Activated CD4-positive, CD25-positive, alpha-beta regulatory T cell (primary cell): ENCODE measurements around the gene KRTAP10-2.

ENCODE experiments used
- DNase-seq, 4 experiments: peaks; one replicate each; lab custom pipeline; 2025; lab: John Stamatoyannopoulos, UW

KRTAP10-2 gene

DNA sequence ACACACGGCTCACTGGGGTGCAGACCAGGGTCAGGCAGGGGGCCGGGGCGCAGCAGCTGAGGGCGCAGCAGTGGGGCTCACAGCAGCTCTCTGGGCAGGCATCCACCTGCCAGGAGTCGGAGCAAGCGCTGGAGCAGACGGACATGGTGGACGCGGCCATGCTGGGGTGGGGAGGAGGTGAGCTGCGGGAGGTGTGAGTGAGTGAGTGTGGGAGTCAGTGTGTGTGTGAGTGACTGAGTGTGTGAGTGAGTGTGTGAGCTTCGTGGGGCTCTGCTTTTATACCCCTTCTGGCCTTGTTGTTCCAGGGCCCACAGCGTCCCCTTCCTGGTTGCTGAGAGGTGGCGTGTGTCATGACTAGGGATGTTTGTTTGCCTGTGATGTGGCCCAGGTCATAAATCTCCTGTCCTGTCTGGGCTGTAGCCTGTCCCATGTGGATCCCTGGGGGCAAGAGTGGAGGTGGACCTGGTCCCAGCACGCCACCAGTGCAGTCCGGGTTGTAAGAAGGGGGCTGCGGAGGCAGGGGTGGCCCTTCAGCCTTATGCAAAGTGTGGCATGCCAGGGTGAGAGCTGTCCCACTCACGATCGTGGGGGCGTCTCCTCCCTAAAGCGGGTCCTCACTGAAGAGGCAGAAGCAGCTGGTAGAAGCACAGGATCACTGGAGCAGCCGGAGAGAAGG is 11.2 kb downstream of the KRTAP10-2 start, which contains the start of gene KRTAP10-1:
Gene KRTAP10-1 (minus strand): TSS at position 205 of the 676 bp plus-strand sequence. CDS start 45 bp downstream, at position 160.
- no peak for DNase-seq

DNA sequence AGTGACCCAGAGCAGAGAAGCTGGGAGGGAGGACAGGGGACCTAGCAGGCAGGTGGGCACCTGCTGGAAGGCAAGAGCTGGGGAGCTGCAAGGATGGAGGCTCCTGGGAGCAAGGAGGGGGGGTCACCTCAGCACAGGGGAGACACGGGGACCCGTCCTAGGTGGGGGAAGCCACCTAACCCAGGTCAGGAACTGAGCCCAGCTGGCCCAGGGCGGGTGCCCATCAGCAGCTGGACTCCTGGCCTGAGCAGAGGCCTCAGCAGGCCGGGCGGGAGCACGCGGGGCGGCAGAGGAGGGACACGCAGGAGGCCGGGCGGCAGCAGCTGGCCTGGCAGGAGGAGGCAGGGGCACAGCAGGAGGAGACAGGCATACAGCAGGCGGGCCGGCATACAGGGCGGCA is 12.3 kb downstream of the KRTAP10-2 start:
- DNase-seq, result no peak

DNA sequence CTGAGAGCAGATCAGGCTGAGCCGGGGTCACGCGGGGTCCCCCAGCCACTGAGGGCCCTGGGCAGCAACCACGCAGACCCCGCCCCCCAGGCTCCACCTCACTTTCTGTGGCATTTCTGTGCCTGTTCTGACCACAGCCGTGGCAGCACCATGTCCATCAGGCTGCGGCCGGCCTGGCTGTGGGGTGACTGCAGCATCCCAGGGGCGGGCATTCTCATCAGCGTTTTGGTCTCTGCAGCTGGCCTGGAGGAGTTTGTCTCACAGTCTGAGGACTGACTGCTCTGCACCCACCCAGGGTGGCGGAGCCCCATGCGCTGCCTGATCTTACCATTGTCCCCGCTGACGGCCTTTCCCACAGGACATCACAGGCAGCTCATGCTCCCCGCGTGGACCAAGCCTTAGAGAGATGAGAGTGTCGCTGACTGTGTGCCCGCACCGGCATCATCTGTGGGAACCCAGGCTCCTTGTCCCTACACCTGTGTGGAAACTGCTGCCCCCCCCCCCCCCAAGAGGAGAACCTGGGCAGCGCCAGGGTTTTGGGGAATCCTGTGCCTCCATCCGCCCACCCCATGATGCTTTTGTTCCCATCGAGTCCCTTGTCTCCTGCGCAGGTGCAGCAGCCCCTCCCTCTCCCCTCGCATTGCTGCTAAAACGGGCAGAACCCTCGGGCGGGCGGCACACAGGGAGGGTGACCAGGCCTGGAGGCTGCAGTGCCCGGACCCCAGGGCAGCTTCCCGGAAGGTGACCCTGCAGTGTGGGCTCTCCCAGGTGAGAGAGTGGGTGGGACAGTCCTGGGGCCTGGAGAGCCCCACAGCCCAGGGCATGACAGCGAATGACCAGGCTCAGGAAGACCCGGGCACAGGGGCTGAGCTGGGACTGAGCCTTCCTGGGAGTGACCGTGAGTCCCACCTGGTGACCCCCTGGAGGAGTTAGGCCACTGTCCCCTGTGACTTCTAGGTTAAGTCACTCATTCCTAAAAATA is 13.1 kb downstream of the KRTAP10-2 start:
- no peak for DNase-seq

DNA sequence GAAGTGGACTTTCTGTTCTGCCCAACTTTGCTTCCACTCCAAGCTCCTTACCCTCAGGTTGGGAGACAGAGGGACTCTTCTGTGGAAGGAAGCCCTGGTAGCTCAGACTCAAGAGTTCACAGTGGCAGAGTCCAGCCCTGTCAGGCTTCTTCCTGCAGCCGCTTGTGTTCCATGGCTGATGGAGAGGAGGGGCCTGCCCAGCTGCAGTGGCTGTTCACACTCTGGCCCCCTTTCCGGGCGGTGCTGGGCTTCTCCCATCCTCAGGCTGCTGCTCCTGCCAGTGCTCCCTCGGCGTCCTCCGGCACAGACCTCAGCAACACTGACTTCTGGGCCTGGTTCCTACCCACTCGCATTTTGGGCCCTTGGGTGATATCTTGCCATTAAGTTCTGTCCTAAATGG is 15.3 kb downstream of the KRTAP10-2 start:
- DNase-seq, result no peak

DNA sequence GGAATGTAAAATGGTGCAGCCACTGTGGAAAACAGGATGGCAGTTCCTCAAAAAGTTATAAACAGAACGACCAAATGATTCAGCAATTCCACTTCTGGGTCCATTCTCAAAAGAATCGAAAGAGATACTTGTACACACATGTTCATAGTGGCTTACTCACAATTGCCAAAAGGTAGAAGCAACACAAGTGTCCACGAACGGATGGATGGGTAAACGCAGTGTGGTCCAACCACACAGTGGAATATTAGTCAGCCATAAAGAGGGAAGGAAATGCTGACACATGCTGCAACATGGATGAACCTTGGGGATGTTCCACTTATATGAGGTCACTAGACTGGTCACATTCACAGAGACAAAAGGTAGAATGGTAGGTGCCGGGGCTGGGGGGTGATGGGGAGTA is 16.6 kb downstream of the KRTAP10-2 start:
- no peak for DNase-seq

DNA sequence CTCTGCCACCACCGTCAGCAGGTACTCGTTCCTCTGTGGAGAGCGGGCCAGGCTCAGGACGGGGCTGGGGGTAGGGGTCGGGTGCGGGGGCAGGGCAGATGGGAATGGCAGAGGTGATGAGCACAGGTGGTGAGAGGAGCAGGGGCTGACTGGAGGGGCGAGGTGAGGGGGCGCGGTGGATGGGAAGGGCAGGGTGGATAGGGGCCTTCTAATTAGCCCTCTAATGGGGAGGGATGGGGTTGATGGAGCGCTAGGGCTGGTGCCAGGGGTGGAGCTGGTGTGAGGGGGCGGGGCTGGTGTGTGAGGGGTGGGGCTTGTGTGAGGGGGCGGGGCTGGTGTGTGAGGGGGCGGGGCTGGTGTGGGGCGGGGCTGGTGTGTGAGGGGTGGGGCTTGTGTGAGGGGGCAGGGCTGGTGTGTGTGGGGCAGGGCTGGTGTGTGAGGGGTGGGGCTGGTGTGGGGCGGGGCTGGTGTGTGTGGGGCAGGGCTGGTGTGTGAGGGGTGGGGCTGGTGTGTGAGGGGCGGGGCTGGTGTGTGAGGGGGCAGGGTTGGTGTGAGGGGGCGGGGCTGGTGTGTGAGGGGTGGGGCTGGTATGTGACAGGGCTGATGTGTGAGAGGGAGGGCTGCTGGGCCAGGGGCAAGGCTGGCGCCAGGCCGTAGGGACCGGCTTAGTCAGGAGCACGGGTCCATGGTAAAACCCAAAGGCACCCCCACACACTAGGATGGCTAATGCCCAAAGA is 17.2 kb downstream of the KRTAP10-2 start:
- no peak for DNase-seq

DNA sequence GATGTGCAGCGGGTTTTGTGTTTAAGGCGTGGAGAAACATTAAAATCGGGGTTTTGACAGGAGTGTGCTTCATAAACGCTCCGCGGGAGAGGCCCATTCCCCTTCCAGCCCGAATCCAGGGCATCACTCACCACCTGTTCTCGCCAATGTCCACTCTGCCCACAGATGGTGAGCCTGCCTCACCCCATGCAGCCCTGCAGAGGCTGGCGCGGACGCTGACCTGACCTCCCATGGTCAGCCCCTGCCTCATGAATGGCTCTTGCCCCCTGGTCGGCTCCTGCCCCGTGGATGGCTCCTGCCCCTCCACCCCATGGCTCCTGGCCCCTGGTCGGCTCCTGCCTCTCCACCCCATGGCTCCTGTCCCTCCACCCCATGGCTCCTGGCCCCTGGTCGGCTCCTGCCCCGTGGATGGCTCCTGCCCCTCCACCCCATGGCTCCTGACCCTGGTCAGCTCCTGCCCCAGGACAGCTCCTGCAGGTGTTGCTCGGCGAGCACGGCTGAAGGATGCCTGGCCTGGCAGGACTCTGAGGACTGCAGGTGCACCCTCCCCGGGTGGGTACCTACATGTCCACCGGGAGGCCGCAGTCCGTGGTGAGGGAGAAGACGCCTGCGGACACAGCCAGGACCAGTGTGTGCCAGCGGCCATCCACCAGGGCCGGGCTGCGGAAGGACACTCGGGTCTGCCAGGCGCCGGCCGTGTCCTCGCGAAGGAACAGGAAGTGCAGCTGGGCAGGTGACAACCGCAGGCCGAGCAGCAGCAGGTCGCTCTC is 18.0 kb downstream of the KRTAP10-2 start:
- no peak for DNase-seq

DNA sequence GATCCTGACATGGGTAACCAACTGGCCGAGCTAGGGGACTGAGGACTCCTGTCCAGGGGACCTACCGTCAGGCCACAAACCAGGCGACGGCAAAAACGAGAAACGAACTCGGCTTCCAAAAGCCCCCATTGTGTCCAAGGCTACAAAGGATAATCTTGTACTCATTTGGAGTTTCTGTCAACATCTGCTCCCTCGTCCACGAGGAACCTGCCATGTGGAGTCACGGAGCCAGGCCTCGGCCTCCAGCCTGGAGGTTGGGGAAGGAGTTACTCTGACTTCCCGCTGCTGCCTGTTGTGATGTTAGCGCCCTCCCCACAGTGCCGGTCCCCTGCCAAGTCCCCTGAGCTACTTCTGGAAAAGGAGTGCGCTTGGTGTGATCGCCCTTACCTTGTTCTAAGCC is 18.6 kb downstream of the KRTAP10-2 start:
- no peak for DNase-seq

DNA sequence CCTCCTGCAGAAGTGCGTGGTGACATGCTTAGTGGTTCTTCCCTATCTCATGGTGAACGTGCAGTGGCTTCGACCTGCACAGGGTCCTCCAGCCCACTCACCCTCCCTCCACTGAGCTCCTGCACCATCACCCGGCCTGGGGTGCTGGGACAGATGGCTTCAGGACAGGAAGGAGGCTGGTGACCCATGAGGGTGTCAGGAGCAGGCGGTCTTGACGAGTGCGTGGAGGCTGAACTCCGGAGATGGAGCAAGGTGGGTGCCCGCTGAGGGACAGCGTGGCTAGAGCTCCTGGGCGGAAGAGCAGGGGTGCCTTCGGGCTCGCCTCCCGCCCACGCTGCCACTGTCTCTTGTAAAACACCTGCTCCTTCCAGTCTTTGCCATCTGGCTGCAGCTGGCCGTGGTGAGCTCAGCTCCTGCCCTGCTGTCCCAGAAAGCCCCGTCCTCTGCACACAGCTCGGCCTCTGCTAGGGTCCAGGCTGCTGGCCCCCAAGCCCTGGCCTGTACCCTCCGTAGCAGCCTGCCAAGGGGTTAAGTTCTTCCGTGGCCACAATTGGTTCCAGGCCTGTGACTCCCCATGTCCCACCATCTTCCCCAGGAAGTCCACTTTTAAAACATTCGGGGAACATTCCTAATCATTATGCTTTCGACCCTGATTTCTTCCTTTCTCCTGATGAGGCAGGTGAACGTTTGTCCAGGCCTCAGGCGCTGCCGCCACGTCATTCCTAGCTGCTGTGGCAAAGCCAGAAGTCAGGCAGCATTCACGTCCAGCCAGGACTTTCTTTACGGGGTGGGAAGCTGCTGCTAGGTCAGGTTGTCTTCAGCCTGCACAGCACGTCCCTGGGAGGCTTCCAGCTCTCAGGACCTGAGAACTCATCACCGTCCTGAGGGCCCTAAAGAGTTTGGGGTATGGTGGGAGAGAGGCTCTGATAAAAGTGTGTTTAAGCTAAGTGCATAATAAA is 19.4 kb downstream of the KRTAP10-2 start:
- no peak for DNase-seq

DNA sequence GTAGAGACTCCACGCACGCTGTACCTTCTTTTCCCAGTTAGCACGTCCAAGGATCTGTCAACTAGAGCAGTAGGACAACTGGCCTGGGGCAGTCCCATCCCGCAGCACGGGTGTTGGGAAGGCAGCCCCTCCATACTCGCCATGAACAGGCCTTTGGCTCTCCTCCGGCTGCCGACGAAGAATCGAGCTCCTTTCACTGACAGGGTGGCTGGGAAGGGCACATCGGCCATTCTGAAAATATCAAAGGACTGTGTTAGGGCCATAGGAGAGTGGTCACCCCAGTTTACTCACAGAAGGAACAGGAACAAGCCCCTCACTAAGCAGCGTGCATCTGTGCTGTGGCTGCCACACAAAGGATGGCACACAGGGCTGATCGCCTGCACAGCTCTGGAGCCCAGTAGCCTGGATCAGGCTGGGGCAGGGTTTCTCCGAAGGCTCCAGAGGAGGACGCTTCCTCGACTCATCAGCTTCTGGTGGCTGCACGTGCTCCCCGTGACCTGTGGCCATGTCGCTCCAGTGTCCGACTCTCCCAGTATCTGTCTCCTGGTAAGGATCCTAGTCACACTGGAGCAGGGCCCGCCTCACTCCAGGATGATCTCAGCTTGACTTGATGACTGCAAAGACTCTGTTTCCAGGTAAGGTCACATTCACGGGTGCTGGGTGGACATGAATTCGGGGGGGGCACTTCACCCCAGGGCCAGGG is 20.3 kb downstream of the KRTAP10-2 start:
- DNase-seq, result no peak

DNA sequence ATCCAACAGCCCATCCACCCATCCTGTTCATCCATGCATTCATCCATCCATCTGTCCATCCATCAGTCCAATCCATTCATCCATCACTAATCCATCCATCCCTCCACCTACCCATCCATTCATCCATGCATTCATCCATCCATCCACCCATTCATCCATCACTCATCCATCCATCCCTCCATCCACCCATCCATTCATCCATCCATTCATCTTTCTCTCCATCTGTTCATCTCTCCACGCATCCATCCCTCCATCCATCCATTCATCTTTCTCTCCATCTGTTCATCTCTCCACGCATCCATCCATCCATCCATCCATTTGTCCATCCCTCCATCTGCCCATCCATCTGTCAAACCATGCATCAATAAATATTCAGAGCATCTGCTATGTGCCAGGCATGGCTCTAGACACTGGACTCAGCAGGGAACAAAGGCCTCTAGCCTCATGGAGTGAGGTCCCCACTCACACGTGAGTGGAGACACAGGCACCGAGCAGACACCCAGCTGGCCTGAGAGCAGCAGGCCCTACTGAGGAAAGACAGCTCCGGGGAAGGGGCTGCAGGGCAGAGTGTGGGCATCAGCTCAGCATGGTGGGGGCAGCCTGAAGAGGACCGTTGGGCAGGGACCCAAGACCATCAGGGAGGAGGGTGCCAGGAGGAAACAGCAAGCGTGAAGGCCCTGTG is 20.9 kb downstream of the KRTAP10-2 start:
- no peak for DNase-seq

DNA sequence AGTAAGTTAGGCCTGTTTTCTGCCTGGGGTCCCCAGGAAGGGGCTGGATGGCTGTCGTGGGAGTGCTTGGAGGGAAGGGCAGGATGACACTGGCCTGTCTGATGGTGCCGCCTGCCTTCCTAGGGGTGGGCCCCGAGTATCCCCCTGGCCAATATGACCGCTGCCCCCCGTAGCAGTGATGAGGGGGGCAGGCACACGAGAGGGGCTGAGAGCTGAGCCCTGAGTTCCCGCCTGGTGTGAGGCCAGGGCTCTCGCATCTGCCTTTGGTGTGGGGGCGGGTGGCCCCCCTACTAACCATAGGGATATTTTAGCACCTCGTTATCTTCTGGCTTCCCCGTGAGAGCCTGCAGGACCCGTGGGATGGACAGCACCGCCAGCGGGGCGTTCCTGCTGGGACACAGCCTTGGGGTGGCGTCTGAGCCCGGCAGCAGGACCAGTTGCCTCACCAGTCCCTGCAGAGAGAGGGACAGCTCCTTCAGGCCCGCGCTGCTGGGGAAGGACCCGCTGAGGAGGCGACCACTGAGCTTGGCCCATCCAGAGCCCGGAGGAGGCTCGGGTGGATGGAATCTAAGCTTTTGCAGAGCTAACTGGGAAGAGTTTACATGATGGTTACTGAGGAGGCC is 21.7 kb downstream of the KRTAP10-2 start:
- DNase-seq, result no peak

DNA sequence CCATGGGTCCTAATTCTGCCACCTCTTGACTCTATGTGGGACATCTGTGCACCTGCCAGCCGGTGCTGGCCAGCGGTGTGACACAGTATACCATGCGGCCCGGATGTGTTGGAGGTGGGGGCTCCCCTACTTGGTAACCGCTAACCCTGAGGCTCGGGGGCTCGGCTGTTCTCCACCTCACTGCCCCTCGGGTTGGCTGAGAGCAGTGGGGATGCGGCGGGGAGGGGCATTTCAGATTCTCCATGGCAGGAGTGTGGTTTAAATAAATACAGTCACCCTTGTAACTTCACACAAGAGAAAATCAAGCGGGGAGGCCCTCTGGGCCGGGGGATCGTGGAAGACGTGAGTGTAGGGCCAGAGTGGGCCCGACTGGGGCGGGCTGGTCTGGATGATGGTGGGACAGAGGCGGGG is 22.3 kb downstream of the KRTAP10-2 start:
- no peak for DNase-seq

DNA sequence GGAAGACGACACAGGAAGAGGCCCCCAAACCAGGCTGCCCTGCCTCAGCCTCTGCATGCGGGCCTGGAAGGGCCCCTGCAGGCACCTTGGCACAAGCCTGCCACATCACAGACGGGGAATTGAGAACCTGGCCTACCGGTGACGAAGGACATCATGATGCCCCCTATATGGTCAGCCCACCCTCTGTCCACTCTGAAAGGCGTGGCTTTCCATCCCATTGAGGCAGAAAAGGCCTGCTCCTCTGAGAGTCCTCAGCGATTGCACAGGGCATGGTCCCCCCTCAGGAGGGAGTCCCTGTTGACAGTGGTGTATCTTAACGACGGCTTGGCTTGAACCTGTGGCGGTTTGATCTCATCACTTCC is 22.7 kb downstream of the KRTAP10-2 start:
- DNase-seq, result no peak

DNA sequence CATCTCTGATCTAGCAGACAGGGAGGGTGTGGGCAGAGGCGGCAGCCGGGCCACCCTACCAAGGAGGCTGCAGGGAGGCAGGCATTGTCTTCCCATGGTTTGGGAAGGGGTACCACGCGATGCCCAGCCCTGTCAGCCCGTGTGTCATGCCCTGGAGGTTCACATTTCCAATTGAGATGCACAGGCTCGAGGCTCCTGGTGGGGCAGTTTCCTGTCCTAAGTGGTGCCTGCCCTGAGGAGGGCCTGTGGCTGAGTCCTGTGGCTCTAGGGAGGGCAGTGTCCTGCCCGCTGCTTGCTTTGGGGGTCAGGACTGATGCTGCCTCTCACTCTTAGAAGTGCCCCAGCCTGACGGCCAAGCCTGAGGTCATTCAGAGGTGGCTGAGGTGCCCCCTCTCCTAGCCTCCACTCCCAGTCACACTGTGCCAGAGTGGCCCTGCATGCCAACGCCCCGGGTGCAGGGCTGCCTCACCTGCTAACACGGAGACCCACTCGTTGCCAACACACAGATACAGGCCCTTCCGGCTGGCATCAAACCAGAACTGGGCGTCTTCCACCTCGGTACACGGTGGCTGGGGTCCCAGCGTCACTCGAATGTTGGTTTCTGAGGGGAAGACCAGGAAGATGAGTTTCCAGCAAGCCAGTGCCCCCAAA is 23.2 kb downstream of the KRTAP10-2 start:
- no peak for DNase-seq

DNA sequence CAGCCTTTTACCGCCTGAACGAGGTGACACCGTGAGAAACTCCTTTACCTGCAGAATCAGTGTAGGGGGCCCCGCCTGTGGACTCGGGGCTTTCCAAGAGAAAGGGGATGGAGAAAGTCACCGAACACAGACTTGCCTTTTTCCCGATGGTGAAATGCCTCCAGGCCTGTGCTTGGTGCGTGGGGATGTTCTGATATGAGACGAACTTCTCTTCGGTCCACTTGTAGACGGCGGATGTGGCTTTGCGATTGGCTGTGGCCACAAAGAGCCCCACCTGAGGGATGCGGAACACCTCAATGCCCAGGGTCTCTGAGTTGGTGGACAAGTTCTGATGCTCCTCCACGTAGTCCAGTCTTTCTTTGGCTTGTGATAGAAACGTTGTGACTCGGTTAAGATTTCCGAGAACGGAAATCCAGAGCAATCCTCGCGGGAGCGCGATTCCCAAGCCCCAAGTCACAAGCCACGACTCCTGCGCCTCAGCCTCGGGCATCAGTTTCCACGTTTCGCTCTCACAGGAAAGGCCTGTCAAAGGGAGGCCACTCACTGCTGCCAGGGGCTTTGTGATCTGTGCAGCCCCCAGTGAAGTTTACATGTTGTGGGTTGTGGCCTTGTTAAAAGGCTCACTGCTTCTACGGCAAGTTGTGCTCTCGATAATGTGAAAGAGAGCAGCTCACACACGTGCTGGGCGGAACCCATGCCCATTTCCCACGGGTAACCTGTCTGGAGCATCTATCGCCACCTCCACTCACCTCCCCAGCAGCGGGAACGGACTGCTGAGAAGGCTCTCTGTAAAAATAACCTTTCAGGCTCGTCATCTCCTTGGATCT is 23.9 kb downstream of the KRTAP10-2 start:
- no peak for DNase-seq
